Fibroblast of pulmonary artery (primary cell): ENCODE results near the gene ACY1.

ENCODE experiments used
- DNase-seq: peaks from one replicate; pipeline ENCODE4 v3.0.0-alpha.2; 2010; ENCODE audit warnings: low read depth
- H3K4me3 ChIP-seq: replicated peaks from 2 replicates; pipeline ENCODE4 v1.5.1; 2011; ENCODE audit warnings: low read depth, mild to moderate bottlenecking, control low read depth, low read length, moderate library complexity
- CTCF ChIP-seq: IDR thresholded peaks from 2 replicates; pipeline ENCODE4 v1.5.1; 2011; ENCODE audit warnings: mild to moderate bottlenecking, control low read depth, low read length, inconsistent platforms; ENCODE audit errors: missing control alignments

The ACY1 gene

GRCh38 chr3:52004163-52004787 is 20.9 kb downstream of the ACY1 start:
- TF ChIP-seq CTCF = peak; percentile 69
- DNase-seq = peak; percentile 69

GRCh38 chr3:52004906-52005395 is 21.6 kb downstream of the ACY1 start:
- DNase-seq = no peak
- no peak for TF ChIP-seq CTCF
- no peak overlapping the region for H3K4me3 ChIP-seq

More at GRCh38 chr3:52004163-52004787, 20.9 kb downstream of the ACY1 start:
- H3K4me3 ChIP-seq = no peak overlapping the region

- no peak for TF ChIP-seq CTCF
- peak; percentile 61 for DNase-seq
- no peak overlapping the region for H3K4me3 ChIP-seq
Measured at GRCh38 chr3:52005571-52005986, 22.2 kb downstream of the ACY1 start.

- DNase-seq = no peak
- TF ChIP-seq CTCF = no peak
- no peak overlapping the region for H3K4me3 ChIP-seq
Measured at GRCh38 chr3:52006017-52006819, 22.9 kb downstream of the ACY1 start.

GRCh38 chr3:52006820-52007133 is 23.4 kb downstream of the ACY1 start:
- H3K4me3 ChIP-seq = no peak overlapping the region
- TF ChIP-seq CTCF = no peak
- no peak for DNase-seq

- TF ChIP-seq CTCF = no peak
- no peak overlapping the region for H3K4me3 ChIP-seq
- no peak for DNase-seq
Measured at GRCh38 chr3:52007291-52007690, 24.0 kb downstream of the ACY1 start.
